ENCODE results near the gene TMEM240.

TMEM240 gene

DNA sequence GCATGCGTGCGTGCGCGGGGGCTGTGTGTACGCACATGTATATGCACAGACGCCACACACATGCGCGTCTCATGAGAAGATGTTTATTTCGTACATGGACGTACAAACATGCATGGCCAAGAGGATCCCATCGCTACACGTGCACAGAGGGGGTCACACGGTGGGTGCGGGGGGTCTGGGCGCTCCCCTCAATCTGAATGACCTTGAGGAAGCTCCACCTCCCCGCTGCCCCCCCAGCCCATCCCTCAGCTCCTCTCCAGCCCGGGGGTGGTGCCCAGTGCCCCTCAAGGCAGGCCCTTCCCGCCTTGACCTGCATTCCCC is 1.5 kb downstream of the TMEM240 start:
- Histone ChIP-seq H3K27me3 (ENCODE audit: control insufficient read depth, low read length) (no peaks in the 10 kb centered on the region), H3K9me2 (replicated peaks; ENCODE audit: control insufficient read depth, low read length) (no peaks in the 10 kb centered on the region), H3K4me2 (ENCODE audit: low read length) (no peak overlapping the region), H3K36me3 (ENCODE audit: control insufficient read depth, low read length) (peaks cover 24% of the 10 kb centered on the region), H3K4me1 (ENCODE audit: control insufficient read depth, low read length) (no peaks in the 10 kb centered on the region), H3K9me3 (ENCODE audit: control insufficient read depth, insufficient read depth, low read length) (no peaks in the 10 kb centered on the region), H3K79me2 (ENCODE audit: control insufficient read depth, low read length) (no peaks in the 10 kb centered on the region), H3K27ac (ENCODE audit: low read depth, low read length) (no peak overlapping the region), H3K4me3 (ENCODE audit: low read length) (no peak overlapping the region), H3F3A (ENCODE audit: control insufficient read depth, insufficient read depth) (no peaks in the 10 kb centered on the region), H4K20me1 (ENCODE audit: control insufficient read depth, insufficient read depth, low read depth, low read length) (no peaks in the 10 kb centered on the region)
- TF ChIP-seq, protein P1, sequence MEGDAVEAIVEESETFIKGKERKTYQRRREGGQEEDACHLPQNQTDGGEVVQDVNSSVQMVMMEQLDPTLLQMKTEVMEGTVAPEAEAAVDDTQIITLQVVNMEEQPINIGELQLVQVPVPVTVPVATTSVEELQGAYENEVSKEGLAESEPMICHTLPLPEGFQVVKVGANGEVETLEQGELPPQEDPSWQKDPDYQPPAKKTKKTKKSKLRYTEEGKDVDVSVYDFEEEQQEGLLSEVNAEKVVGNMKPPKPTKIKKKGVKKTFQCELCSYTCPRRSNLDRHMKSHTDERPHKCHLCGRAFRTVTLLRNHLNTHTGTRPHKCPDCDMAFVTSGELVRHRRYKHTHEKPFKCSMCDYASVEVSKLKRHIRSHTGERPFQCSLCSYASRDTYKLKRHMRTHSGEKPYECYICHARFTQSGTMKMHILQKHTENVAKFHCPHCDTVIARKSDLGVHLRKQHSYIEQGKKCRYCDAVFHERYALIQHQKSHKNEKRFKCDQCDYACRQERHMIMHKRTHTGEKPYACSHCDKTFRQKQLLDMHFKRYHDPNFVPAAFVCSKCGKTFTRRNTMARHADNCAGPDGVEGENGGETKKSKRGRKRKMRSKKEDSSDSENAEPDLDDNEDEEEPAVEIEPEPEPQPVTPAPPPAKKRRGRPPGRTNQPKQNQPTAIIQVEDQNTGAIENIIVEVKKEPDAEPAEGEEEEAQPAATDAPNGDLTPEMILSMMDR (IDR thresholded peaks at IDR 0.05; ENCODE audit: low read depth, low read length, poor library complexity, severe bottlenecking): no peak
- TF ChIP-seq EZH2phosphoT487 (IDR thresholded peaks at IDR 0.05; ENCODE audit: borderline replicate concordance, low read length): no peak

- no peaks in the 10 kb centered on the region for H3K9me2 ChIP-seq (replicated peaks; ENCODE audit: control insufficient read depth, low read length)
- H3K4me3 ChIP-seq (ENCODE audit: low read length): no peak overlapping the region
- no peaks in the 10 kb centered on the region for H3F3A ChIP-seq (ENCODE audit: control insufficient read depth, insufficient read depth)
- no peaks in the 10 kb centered on the region for H3K79me2 ChIP-seq (ENCODE audit: control insufficient read depth, low read length)
- no peaks in the 10 kb centered on the region for H3K27me3 ChIP-seq (ENCODE audit: control insufficient read depth, low read length)
- no peak overlapping the region for H3K27ac ChIP-seq (ENCODE audit: low read depth, low read length)
- no peaks in the 10 kb centered on the region for H4K20me1 ChIP-seq (ENCODE audit: control insufficient read depth, insufficient read depth, low read depth, low read length)
- TF ChIP-seq EZH2phosphoT487 (IDR thresholded peaks at IDR 0.05; ENCODE audit: borderline replicate concordance, low read length): no peak
- TF ChIP-seq, protein P1 (IDR thresholded peaks at IDR 0.05; ENCODE audit: low read depth, low read length, poor library complexity, severe bottlenecking): no peak
- H3K4me2 ChIP-seq (ENCODE audit: low read length): no peak overlapping the region
- H3K9me3 ChIP-seq (ENCODE audit: control insufficient read depth, insufficient read depth, low read length): no peaks in the 10 kb centered on the region
- peaks cover 18% of the 10 kb centered on the region for H3K36me3 ChIP-seq (ENCODE audit: control insufficient read depth, low read length)
- H3K4me1 ChIP-seq (ENCODE audit: control insufficient read depth, low read length): no peaks in the 10 kb centered on the region
These were observed 2.1 kb downstream of the TMEM240 start for GRCh38 chr1:1538334-1538733.

DNA sequence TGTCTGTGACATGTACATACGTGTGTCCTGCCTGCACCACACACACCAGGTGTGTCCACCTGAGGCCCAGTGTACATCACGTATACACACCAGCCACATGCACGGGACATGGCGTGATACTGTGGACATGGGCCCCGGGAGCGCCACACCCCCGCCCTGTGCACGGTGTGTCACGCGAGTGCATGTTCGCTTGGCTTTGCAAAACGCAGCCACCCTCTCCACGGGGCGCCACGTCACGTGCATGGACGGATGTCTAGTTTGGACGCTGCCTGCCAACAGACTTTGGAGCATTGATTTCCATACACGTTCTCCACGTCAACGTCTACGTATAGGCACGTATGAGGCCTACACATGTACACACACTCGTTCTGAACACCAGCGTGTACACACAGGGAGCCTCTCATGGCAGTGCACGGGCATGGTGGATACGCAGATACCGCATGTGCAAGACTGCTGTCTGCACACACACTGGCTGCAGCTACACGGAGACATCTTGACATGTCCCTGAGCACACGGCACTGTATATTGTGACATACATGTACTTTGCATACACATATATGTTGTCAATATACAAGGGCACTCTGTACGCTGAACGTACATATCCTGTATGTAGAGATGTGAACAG is 2.7 kb downstream of the TMEM240 start:
- TF ChIP-seq, protein P1 (IDR thresholded peaks at IDR 0.05; ENCODE audit: low read depth, low read length, poor library complexity, severe bottlenecking): no peak
- no peak for TF ChIP-seq EZH2phosphoT487 (IDR thresholded peaks at IDR 0.05; ENCODE audit: borderline replicate concordance, low read length)
- H3K27ac ChIP-seq (ENCODE audit: low read depth, low read length): no peak overlapping the region
- H3K36me3 ChIP-seq (ENCODE audit: control insufficient read depth, low read length): peaks cover 15% of the 10 kb centered on the region
- H3F3A ChIP-seq (ENCODE audit: control insufficient read depth, insufficient read depth): no peaks in the 10 kb centered on the region
- no peaks in the 10 kb centered on the region for H3K9me3 ChIP-seq (ENCODE audit: control insufficient read depth, insufficient read depth, low read length)
- H3K9me2 ChIP-seq (replicated peaks; ENCODE audit: control insufficient read depth, low read length): no peaks in the 10 kb centered on the region
- H3K4me1 ChIP-seq (ENCODE audit: control insufficient read depth, low read length): no peaks in the 10 kb centered on the region
- no peaks in the 10 kb centered on the region for H3K27me3 ChIP-seq (ENCODE audit: control insufficient read depth, low read length)
- H4K20me1 ChIP-seq (ENCODE audit: control insufficient read depth, insufficient read depth, low read depth, low read length): no peaks in the 10 kb centered on the region
- H3K79me2 ChIP-seq (ENCODE audit: control insufficient read depth, low read length): no peaks in the 10 kb centered on the region
- no peak overlapping the region for H3K4me2 ChIP-seq (ENCODE audit: low read length)
- no peak overlapping the region for H3K4me3 ChIP-seq (ENCODE audit: low read length)

Data from DOHH2 (cell line).